K562 (cell line): Measurements from ENCODE around the gene LRGUK. TPM values are rescaled to one million over a fixed set of nuclear protein-coding genes. Genes with fewer than 3 reads are reported as not detected.
A peak's percentile ranks its signal among the peaks of the same experiment; 100 is the strongest.

Source experiments
- ATAC-seq: fragments of 200-7000 bp; cut with Tn5 transposase; 3 replicates; pipeline ENCODE4 v1.9.1; 2020; ENCODE audit warnings: moderate library complexity
- BruUV-seq: library from RNA; stranded (reverse); fragments of 400-500 nt; replicated peaks from 2 replicates; lab custom pipeline; 2021; lab: Mats Ljungman, UMichigan
- CTCF ChIA-PET: fragments of 300-600 bp; formaldehyde crosslinking; extraction: SDS; loops from one replicate; lab custom pipeline; 2021; ENCODE audit warnings: low intra/inter-chr PET ratio; lab: Yijun Ruan, JAX
- POLR2A ChIA-PET: fragments of 300-600, 350-650 bp; sonication (Branson Sonifier 250); formaldehyde crosslinking; extraction: SDS; loops from one replicate; lab custom pipeline; 2021; ENCODE audit warnings: antibody characterized with exemption, inconsistent platforms; lab: Yijun Ruan, JAX
- DNase-seq, 4 experiments: peaks; one replicate each; pipeline versions ENCODE4 v3.0.0 to v3.0.0-alpha.2; 2011 to 2018; ENCODE audit warnings: low spot score in 3 of 4, mixed read lengths in 3 of 4; ENCODE audit errors: extremely low read depth in 1 of 4
- FAIRE-seq: peaks from 2 replicates; lab custom pipeline; 2011; peaks lifted over from hg19 to GRCh38; lab: Jason Lieb, UNC
- H2AFZ ChIP-seq: 2 replicates; pipeline ENCODE4 v1.6.0; 2011; ENCODE audit warnings: low read depth, low read length, control low read depth, inconsistent platforms
- H3K27ac ChIP-seq: fragments of 200-600 bp; 3 replicates; pipeline ENCODE4 v1.8.0; 2011; ENCODE audit warnings: low read depth, mild to moderate bottlenecking, control low read depth, inconsistent platforms, low read length, moderate library complexity, mixed read lengths; ENCODE audit errors: extremely low read depth
- H3K27me3 ChIP-seq, 2 experiments: fragments of 300-600 bp in 1 of 2; 2 replicates in 1 of 2; 3 replicates in 1 of 2; pipeline versions ENCODE4 v1.6.0 to v1.8.0; 2011; ENCODE audit warnings: inconsistent platforms in 2 of 2, low read length in 2 of 2, mild to moderate bottlenecking in 1 of 2, mixed read lengths in 1 of 2, moderate library complexity in 1 of 2; ENCODE audit not compliant: control insufficient read depth in 2 of 2, insufficient read depth in 2 of 2
- H3K36me3 ChIP-seq: fragments of 300-600 bp; 3 replicates; pipeline ENCODE4 v1.8.0; 2011; ENCODE audit warnings: mild to moderate bottlenecking, low read length, inconsistent platforms; ENCODE audit not compliant: control insufficient read depth, insufficient read depth
- H3K4me1 ChIP-seq, 2 experiments: fragments of 200-600 bp in 1 of 2; replicated peaks in 1 of 2; 2 replicates in 1 of 2; 3 replicates in 1 of 2; pipeline versions ENCODE4 v1.5.1 to v1.8.0; 2011; ENCODE audit warnings: inconsistent platforms in 2 of 2, low read length in 2 of 2, mild to moderate bottlenecking in 1 of 2, mixed read lengths in 1 of 2, moderate library complexity in 1 of 2; ENCODE audit not compliant: control insufficient read depth in 2 of 2, insufficient read depth in 2 of 2
- H3K4me2 ChIP-seq: 2 replicates; pipeline ENCODE4 v1.6.1; 2011; ENCODE audit warnings: low read length, control low read depth, inconsistent platforms, mixed read lengths; ENCODE audit not compliant: insufficient read depth
- H3K4me3 ChIP-seq: fragments of 200-600 bp; sonication (generic), shearing (Covaris generic); 2 replicates; pipeline ENCODE4 v1.5.1; 2016; ENCODE audit warnings: control low read depth, inconsistent platforms
- H3K79me2 ChIP-seq: fragments of 200-600 bp; 3 replicates; pipeline ENCODE4 v1.8.0; 2011; ENCODE audit warnings: low read length, inconsistent platforms; ENCODE audit not compliant: control insufficient read depth, insufficient read depth
- H3K9ac ChIP-seq, 2 experiments: 2 replicates each; pipeline versions ENCODE4 v1.6.0 to v1.6.1; 2011; ENCODE audit warnings: low read depth in 2 of 2, low read length in 2 of 2, control low read depth in 1 of 2, inconsistent platforms in 1 of 2, mild to moderate bottlenecking in 1 of 2, mixed read lengths in 1 of 2; ENCODE audit not compliant: insufficient read depth in 1 of 2
- H3K9me1 ChIP-seq: one replicate; pipeline ENCODE4 v1.6.0; 2011; ENCODE audit warnings: inconsistent platforms, mild to moderate bottlenecking, low read length, moderate library complexity; ENCODE audit not compliant: control insufficient read depth, insufficient read depth
- H3K9me3 ChIP-seq: replicated peaks from 2 replicates; pipeline ENCODE4 v1.5.1; 2011; ENCODE audit warnings: low read depth, low read length, inconsistent platforms; ENCODE audit not compliant: control insufficient read depth, insufficient read depth
- H4K20me1 ChIP-seq: replicated peaks from 2 replicates; pipeline ENCODE4 v1.6.1; 2011; ENCODE audit warnings: low read length, inconsistent platforms, mixed read lengths; ENCODE audit not compliant: control insufficient read depth, insufficient read depth
- ESRRB ChIP-seq: fragments of 250-450 bp; sonication (Bioruptor Pico); IDR thresholded peaks from 2 replicates; pipeline ENCODE4 v1.5.0; 2020; ENCODE audit warnings: mild to moderate bottlenecking, moderate library complexity, borderline replicate concordance
- HNRNPUL1 ChIP-seq: fragments of 200-400 bp; formaldehyde crosslinking; IDR thresholded peaks from 2 replicates; pipeline ENCODE4 v1.6.1; 2017; ENCODE audit warnings: low read length
- LCOR ChIP-seq: sonication (generic); formaldehyde crosslinking; IDR thresholded peaks from 2 replicates; pipeline ENCODE4 v1.8.0; 2022; ENCODE audit warnings: mild to moderate bottlenecking, missing genetic modification reagents
- NBN ChIP-seq: fragments of 450-650 bp; IDR thresholded peaks from 2 replicates; pipeline ENCODE4 v1.6.1; 2016; ENCODE audit warnings: low read depth, mild to moderate bottlenecking
- RAD21 ChIP-seq, 2 experiments: fragments of 250-450 bp in 1 of 2; fragments of 450-650 bp in 1 of 2; sonication (Bioruptor Pico) in 1 of 2; formaldehyde crosslinking in 1 of 2; IDR thresholded peaks in 1 of 2; conservative IDR thresholded peaks in 1 of 2; 2 replicates each; pipeline versions ENCODE4 v1.4.0 to v1.8.0; 2020 to 2022; ENCODE audit warnings: mild to moderate bottlenecking in 2 of 2, moderate library complexity in 1 of 2
- RBM17 ChIP-seq: fragments of 200-400 bp; formaldehyde crosslinking; IDR thresholded peaks from 2 replicates; pipeline ENCODE4 v1.6.1; 2017; ENCODE audit warnings: low read depth, mild to moderate bottlenecking, low read length, borderline replicate concordance
- THRAP3 ChIP-seq: fragments of 450-650 bp; IDR thresholded peaks from 2 replicates; pipeline ENCODE4 v1.6.1; 2016; ENCODE audit warnings: mild to moderate bottlenecking, inconsistent platforms, borderline replicate concordance
- ZNF124 ChIP-seq: sonication (generic); formaldehyde crosslinking; IDR thresholded peaks from 2 replicates; pipeline ENCODE4 v1.8.1; 2022; ENCODE audit warnings: missing genetic modification reagents
- ZNF146 ChIP-seq: IDR thresholded peaks from one replicate; pipeline ENCODE4 v1.6.1; 2018; ENCODE audit warnings: missing compliant biosample characterization; ENCODE audit not compliant: unreplicated experiment
- ZNF23 ChIP-seq: fragments of 250-450 bp; sonication (Bioruptor Pico); IDR thresholded peaks from 2 replicates; pipeline ENCODE4 v1.4.0; 2020; ENCODE audit warnings: mild to moderate bottlenecking
- WGBS: fragments of 100-300 bp; shearing (Covaris generic); methylation state at CpG from one replicate; pipeline ENCODE4 v1.1.6; 2016; ENCODE audit warnings: low coverage, mixed read lengths; ENCODE audit not compliant: insufficient coverage; ENCODE audit errors: missing lambda C conversion rate; 5-methylcytosine and 5-hydroxymethylcytosine counted together
- in situ Hi-C: fragments of 300-500 bp; cut with MboI; formaldehyde crosslinking; loops from 4 replicates; pipeline ENCODE4 v1.15.0; 2018; ENCODE audit warnings: inconsistent platforms, mixed read lengths
- intact Hi-C: fragments of 100-400 bp; cut with micrococcal nuclease; formaldehyde crosslinking; loops from 2 replicates; pipeline ENCODE4 v1.14.2; 2022
- polyA plus RNA-seq, 8 experiments: library from polyadenylated mRNA; depleted of rRNA in 4 of 8; stranded (reverse) in 5 of 8; unstranded in 3 of 8; fragments of >200 nt; fragmentation: Nextera tagmentation in 2 of 8; fragmentation: Illumina TruSeq in 1 of 8; extraction: Ambion mirVana in 2 of 8; extraction: Trizol in 1 of 8; gene quantifications; 2 replicates each; pipeline versions ENCODE4 v1.2.1 to v1.2.3, GENCODE V29; 2011 to 2014; ENCODE audit warnings: inconsistent platforms in 1 of 8, missing spikeins in 1 of 8
- total RNA-seq, 7 experiments: library from RNA; depleted of rRNA in 6 of 7; stranded (reverse); fragments of >200 nt in 6 of 7; fragmentation: Illumina TruSeq in 2 of 7; extraction: Trizol in 2 of 7; gene quantifications; 2 replicates each; pipeline versions ENCODE4 v1.2.1 to v1.2.3, GENCODE V29; 2011 to 2021; ENCODE audit warnings: low replicate concordance in 1 of 7
- TF ChIP-seq, protein P1 (sequence below): fragments of 250-450 bp; sonication (Bioruptor Pico); IDR thresholded peaks from 2 replicates; pipeline ENCODE4 v1.8.0; 2022; ENCODE audit warnings: moderate library complexity, mild to moderate bottlenecking, inconsistent platforms
- TF ChIP-seq, protein P2 (sequence below): fragments of 450-650 bp; formaldehyde crosslinking; IDR thresholded peaks from 2 replicates; pipeline ENCODE4 v1.4.0; 2020; ENCODE audit warnings: mild to moderate bottlenecking, moderate library complexity
- TF ChIP-seq, protein P3 (sequence below), 2 experiments: fragments of 450-650 bp in 1 of 2; sonication (generic) in 1 of 2; formaldehyde crosslinking in 1 of 2; IDR thresholded peaks in 1 of 2; conservative IDR thresholded peaks in 1 of 2; 2 replicates each; pipeline versions ENCODE4 v1.6.1 to v1.8.1; 2016 to 2023; ENCODE audit warnings: mild to moderate bottlenecking in 2 of 2, moderate library complexity in 2 of 2, inconsistent platforms in 1 of 2, missing genetic modification reagents in 1 of 2
- TF ChIP-seq, protein P4 (sequence below): fragments of 450-650 bp; formaldehyde crosslinking; IDR thresholded peaks from 2 replicates; pipeline ENCODE4 v1.4.0; 2022; ENCODE audit warnings: mild to moderate bottlenecking, moderate library complexity

LRGUK gene
- total and polyA plus RNA-seq, 9 of the 15 experiments (the other 6 are each of a cell fraction or from before 2014, with no cell fraction given), result 0.04 to 0.33 (median 0.18) TPM

DNA sequence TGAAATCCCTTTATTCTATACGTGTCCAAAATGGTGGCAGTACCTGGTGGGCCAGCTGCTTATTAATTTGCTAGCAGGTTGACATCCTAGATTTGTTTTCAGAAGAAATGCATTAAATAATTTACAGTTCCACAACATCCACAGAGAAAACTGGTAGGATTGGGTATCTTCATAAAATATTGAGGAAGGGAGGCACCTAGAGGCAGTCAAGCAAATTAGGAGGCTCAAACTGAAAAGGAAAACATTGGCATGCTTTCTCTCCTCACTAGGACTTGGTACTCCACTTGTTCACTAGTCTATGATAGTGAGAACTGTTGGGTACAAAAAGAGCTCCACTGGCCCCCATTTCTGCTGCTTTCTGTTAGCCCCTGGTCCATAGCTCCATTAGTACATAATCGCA, 18.3 kb upstream of the LRGUK start:
- WGBS, result 20% methylated on average over 2 of the region's 2 CpGs
- peak; percentile 75 for ATAC-seq
- intact Hi-C loops, result loop anchor here (2.0 kb wide), 1 partner anchor 92 kb away; no protein-coding TSS in a partner anchor
- TF ChIP-seq ZNF23 (CRISPR knock-in tag) (no peak), ZNF124 (CRISPR knock-in tag) (no peak), LCOR (CRISPR knock-in tag) (no peak), ESRRB (CRISPR knock-in tag) (no peak), THRAP3 (no peak), HNRNPUL1 (no peak), RAD21 (CRISPR knock-in tag; conservative IDR thresholded peaks at IDR 0.05 in 1 of 2, IDR thresholded peaks at IDR 0.05 in 1 of 2) (peak; percentile 52 to 72; a peak in 3 of 4 replicates), RBM17 (no peak), ZNF146 (no peak), NBN (no peak)
- TF ChIP-seq, protein P1, sequence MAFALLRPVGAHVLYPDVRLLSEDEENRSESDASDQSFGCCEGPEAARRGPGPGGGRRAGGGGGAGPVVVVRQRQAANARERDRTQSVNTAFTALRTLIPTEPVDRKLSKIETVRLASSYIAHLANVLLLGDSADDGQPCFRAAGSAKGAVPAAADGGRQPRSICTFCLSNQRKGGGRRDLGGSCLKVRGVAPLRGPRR (CRISPR knock-in tag), result no peak
- TF ChIP-seq, protein P2, sequence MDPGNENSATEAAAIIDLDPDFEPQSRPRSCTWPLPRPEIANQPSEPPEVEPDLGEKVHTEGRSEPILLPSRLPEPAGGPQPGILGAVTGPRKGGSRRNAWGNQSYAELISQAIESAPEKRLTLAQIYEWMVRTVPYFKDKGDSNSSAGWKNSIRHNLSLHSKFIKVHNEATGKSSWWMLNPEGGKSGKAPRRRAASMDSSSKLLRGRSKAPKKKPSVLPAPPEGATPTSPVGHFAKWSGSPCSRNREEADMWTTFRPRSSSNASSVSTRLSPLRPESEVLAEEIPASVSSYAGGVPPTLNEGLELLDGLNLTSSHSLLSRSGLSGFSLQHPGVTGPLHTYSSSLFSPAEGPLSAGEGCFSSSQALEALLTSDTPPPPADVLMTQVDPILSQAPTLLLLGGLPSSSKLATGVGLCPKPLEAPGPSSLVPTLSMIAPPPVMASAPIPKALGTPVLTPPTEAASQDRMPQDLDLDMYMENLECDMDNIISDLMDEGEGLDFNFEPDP, result no peak
- TF ChIP-seq, protein P3, sequence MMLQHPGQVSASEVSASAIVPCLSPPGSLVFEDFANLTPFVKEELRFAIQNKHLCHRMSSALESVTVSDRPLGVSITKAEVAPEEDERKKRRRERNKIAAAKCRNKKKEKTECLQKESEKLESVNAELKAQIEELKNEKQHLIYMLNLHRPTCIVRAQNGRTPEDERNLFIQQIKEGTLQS (IDR thresholded peaks at IDR 0.05), result no peak
- TF ChIP-seq, protein P3 (CRISPR knock-in tag; conservative IDR thresholded peaks at IDR 0.05), result no peak
- TF ChIP-seq, protein P4, sequence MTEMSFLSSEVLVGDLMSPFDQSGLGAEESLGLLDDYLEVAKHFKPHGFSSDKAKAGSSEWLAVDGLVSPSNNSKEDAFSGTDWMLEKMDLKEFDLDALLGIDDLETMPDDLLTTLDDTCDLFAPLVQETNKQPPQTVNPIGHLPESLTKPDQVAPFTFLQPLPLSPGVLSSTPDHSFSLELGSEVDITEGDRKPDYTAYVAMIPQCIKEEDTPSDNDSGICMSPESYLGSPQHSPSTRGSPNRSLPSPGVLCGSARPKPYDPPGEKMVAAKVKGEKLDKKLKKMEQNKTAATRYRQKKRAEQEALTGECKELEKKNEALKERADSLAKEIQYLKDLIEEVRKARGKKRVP (CRISPR knock-in tag), result no peak

More for the DNA sequence above, 18.3 kb upstream of the LRGUK start:
- DNase-seq (peak in 1 of 4 experiments; percentile 34), FAIRE-seq (peak; percentile 54)
- Histone ChIP-seq H3K9me3 (no peaks in the 10 kb centered on the region), H3K27me3 (peaks cover 0 to 4% of the 10 kb centered on the region in 2 experiments; a peak in 1 of 5 replicates), H3K4me3 (no peak overlapping the region), H3K79me2 (no peaks in the 10 kb centered on the region), H3K27ac (no peak overlapping the region), H2AFZ (peak overlapping the region; percentile 29; the same call in 1 of the 2 replicates), H3K4me2 (no peak overlapping the region), H3K36me3 (no peaks in the 10 kb centered on the region), H3K9ac (no peak overlapping the region), H3K9me1 (no peaks in the 10 kb centered on the region), H3K4me1 (no peaks in the 10 kb centered on the region), H4K20me1 (no peaks in the 10 kb centered on the region)
- in situ Hi-C loops, result no loop called here
- CTCF ChIA-PET, result no interaction called here
- no TSS peak for BruUV-seq
- POLR2A ChIA-PET, result interaction anchor here (0.6 to 2.1 kb wide), 2 partner anchors 18 to 36 kb away, joined by 4 to 7 read pairs; partner anchors contain the start of gene LRGUK
